ENCODE measurements around the gene VAV3. TPM values are rescaled to one million over a fixed set of nuclear protein-coding genes. Genes with fewer than 3 reads are reported as not detected.

The VAV3 gene
- polyA plus RNA-seq, 1 donor (not counting 4 experiments of a cell fraction or from before 2014, with no cell fraction given) = 19.6 TPM

- H3K36me3 ChIP-seq (ENCODE audit: control insufficient read depth in 2 of 2, extremely low read depth in 1 of 2, insufficient read depth in 2 of 2, low read length in 2 of 2) = no peaks in the 10 kb centered on the region
- H3K27ac ChIP-seq (ENCODE audit: control insufficient read depth, insufficient read depth, low read length) = no peak overlapping the region
- TF ChIP-seq CTCF (optimal IDR thresholded peaks at IDR 0.05 in 1 of 3, IDR thresholded peaks at IDR 0.05 in 1 of 3, conservative IDR thresholded peaks at IDR 0.05 in 1 of 3; ENCODE audit: extremely low read depth in 1 of 3, insufficient read depth in 2 of 3, low read length in 3 of 3) = no peak
- TF ChIP-seq EZH2 (IDR thresholded peaks at IDR 0.05; ENCODE audit: low read length) = no peak
- FAIRE-seq = peak; percentile 84
- H2AFZ ChIP-seq (ENCODE audit: control insufficient read depth, low read length) = no peak overlapping the region
- no peaks in the 10 kb centered on the region for H3K9me1 ChIP-seq (ENCODE audit: control insufficient read depth, extremely low read depth, insufficient read depth, low read length)
- no peak overlapping the region for H3K9ac ChIP-seq (ENCODE audit: control insufficient read depth, extremely low read depth, insufficient read depth, low read length)
- H3K4me3 ChIP-seq (ENCODE audit: control insufficient read depth in 2 of 3, extremely low read depth in 1 of 3, insufficient read depth in 2 of 3, low read depth in 1 of 3, low read length in 3 of 3) = no peak overlapping the region
- peak; percentile 96 for DNase-seq (ENCODE audit: low read depth, low spot score)
- no peaks in the 10 kb centered on the region for H3K79me2 ChIP-seq (ENCODE audit: control insufficient read depth, insufficient read depth, low read length)
- peaks cover 12% of the 10 kb centered on the region for H3K4me1 ChIP-seq (ENCODE audit: control insufficient read depth, extremely low read depth, insufficient read depth, low read length)
- peaks cover 4% of the 10 kb centered on the region for H4K20me1 ChIP-seq (ENCODE audit: control insufficient read depth, extremely low read depth, insufficient read depth, low read length)
- no peaks in the 10 kb centered on the region for H3K27me3 ChIP-seq (ENCODE audit: control insufficient read depth, extremely low read depth, insufficient read depth, low read length)
- H3K9me3 ChIP-seq (ENCODE audit: control insufficient read depth, low read depth, low read length) = no peaks in the 10 kb centered on the region
- H3K4me2 ChIP-seq (ENCODE audit: control insufficient read depth, extremely low read depth, insufficient read depth, low read depth, low read length) = peak overlapping the region; percentile 53
- dilution Hi-C loops (cut with MboI; ENCODE audit: extremely low pct_ligation_motif_present, low sequenced_read_pairs) = no loop called here
Observed at GRCh38 chr1:107936498-107937481, 28.2 kb downstream of the VAV3 start.

GRCh38 chr1:107935396-107936064, 29.4 kb downstream of the VAV3 start:
- Histone ChIP-seq H3K4me3 (ENCODE audit: control insufficient read depth in 2 of 3, extremely low read depth in 1 of 3, insufficient read depth in 2 of 3, low read depth in 1 of 3, low read length in 3 of 3) (no peak overlapping the region), H3K9me3 (ENCODE audit: control insufficient read depth, low read depth, low read length) (no peaks in the 10 kb centered on the region), H3K4me1 (ENCODE audit: control insufficient read depth, extremely low read depth, insufficient read depth, low read length) (peaks cover 12% of the 10 kb centered on the region), H3K9me1 (ENCODE audit: control insufficient read depth, extremely low read depth, insufficient read depth, low read length) (no peaks in the 10 kb centered on the region), H3K27ac (ENCODE audit: control insufficient read depth, insufficient read depth, low read length) (no peak overlapping the region), H2AFZ (ENCODE audit: control insufficient read depth, low read length) (no peak overlapping the region), H3K9ac (ENCODE audit: control insufficient read depth, extremely low read depth, insufficient read depth, low read length) (no peak overlapping the region), H4K20me1 (ENCODE audit: control insufficient read depth, extremely low read depth, insufficient read depth, low read length) (peaks cover 4% of the 10 kb centered on the region), H3K79me2 (ENCODE audit: control insufficient read depth, insufficient read depth, low read length) (no peaks in the 10 kb centered on the region), H3K27me3 (ENCODE audit: control insufficient read depth, extremely low read depth, insufficient read depth, low read length) (no peaks in the 10 kb centered on the region), H3K4me2 (ENCODE audit: control insufficient read depth, extremely low read depth, insufficient read depth, low read depth, low read length) (no peak overlapping the region), H3K36me3 (ENCODE audit: control insufficient read depth in 2 of 2, extremely low read depth in 1 of 2, insufficient read depth in 2 of 2, low read length in 2 of 2) (no peaks in the 10 kb centered on the region)
- DNase-seq (ENCODE audit: low read depth, low spot score) (no peak), FAIRE-seq (no peak)
- TF ChIP-seq EZH2 (IDR thresholded peaks at IDR 0.05; ENCODE audit: low read length) = no peak
- TF ChIP-seq CTCF (optimal IDR thresholded peaks at IDR 0.05 in 1 of 3, IDR thresholded peaks at IDR 0.05 in 1 of 3, conservative IDR thresholded peaks at IDR 0.05 in 1 of 3; ENCODE audit: extremely low read depth in 1 of 3, insufficient read depth in 2 of 3, low read length in 3 of 3) = peak in 1 of 3 experiments; percentile 11
- dilution Hi-C loops (cut with MboI; ENCODE audit: extremely low pct_ligation_motif_present, low sequenced_read_pairs) = no loop called here
